Neural cell (in vitro differentiated cells): ENCODE measurements around the gene DCLK3. TPM values are rescaled to one million over a fixed set of nuclear protein-coding genes. Genes with fewer than 3 reads are reported as not detected.

Experiments used
- H2AFZ ChIP-seq: fragments of 200-600, 300-800 bp; sonication (generic), shearing (Covaris generic); 2 replicates; pipeline ENCODE4 v1.6.0; 2014; ENCODE audit warnings: low read depth, mild to moderate bottlenecking, antibody characterized with exemption, low read length, moderate library complexity
- H3F3A ChIP-seq: fragments of 200-600 bp; shearing (Covaris generic); 2 replicates; pipeline ENCODE4 v1.6.1; 2016; ENCODE audit warnings: mild to moderate bottlenecking, moderate library complexity, mixed read lengths, antibody characterized with exemption, low read length; ENCODE audit not compliant: insufficient read depth, poor library complexity, severe bottlenecking
- H3K27ac ChIP-seq: fragments of 200-600, 300-800 bp; sonication (generic), shearing (Covaris generic); 2 replicates; pipeline ENCODE4 v1.5.1; 2014; ENCODE audit warnings: mild to moderate bottlenecking, low read length, moderate library complexity
- H3K27me3 ChIP-seq: fragments of 300-800, 200-600 bp; sonication (generic), shearing (Covaris generic); 2 replicates; pipeline ENCODE4 v1.6.0; 2014; ENCODE audit warnings: mild to moderate bottlenecking, low read depth, low read length, moderate library complexity; ENCODE audit not compliant: insufficient read depth
- H3K36me3 ChIP-seq: fragments of 300-800, 200-600 bp; sonication (generic), shearing (Covaris generic); 2 replicates; pipeline ENCODE4 v1.5.1; 2014; ENCODE audit warnings: mild to moderate bottlenecking, antibody characterized with exemption, low read length, moderate library complexity; ENCODE audit not compliant: insufficient read depth
- H3K4me2 ChIP-seq: fragments of 300-800, 200-600 bp; sonication (generic), shearing (Covaris generic); 2 replicates; pipeline ENCODE4 v1.6.0; 2014; ENCODE audit warnings: mild to moderate bottlenecking, low read length
- H3K4me3 ChIP-seq: fragments of 300-800, 200-600 bp; sonication (generic), shearing (Covaris generic); 2 replicates; pipeline ENCODE4 v1.5.1; 2014; ENCODE audit warnings: mild to moderate bottlenecking, low read length, moderate library complexity
- H3K79me2 ChIP-seq: fragments of 200-600 bp; shearing (Covaris generic); replicated peaks from 2 replicates; pipeline ENCODE4 v1.6.0; 2014; ENCODE audit warnings: mild to moderate bottlenecking, low read length, moderate library complexity; ENCODE audit not compliant: insufficient read depth
- H3K9ac ChIP-seq: fragments of 300-800, 200-600 bp; sonication (generic), shearing (Covaris generic); 2 replicates; pipeline ENCODE4 v1.6.1; 2016; ENCODE audit warnings: mild to moderate bottlenecking, low read length, mixed read lengths
- H3K9me2 ChIP-seq: fragments of 200-600 bp; shearing (Covaris generic); 2 replicates; pipeline ENCODE4 v1.6.1; 2016; ENCODE audit warnings: mild to moderate bottlenecking, low read length, mixed read lengths; ENCODE audit not compliant: insufficient read depth
- H3K9me3 ChIP-seq: fragments of 200-600, 300-800 bp; sonication (generic), shearing (Covaris generic); 2 replicates; pipeline ENCODE4 v1.6.1; 2016; ENCODE audit warnings: mild to moderate bottlenecking, mixed run types, low read length, moderate library complexity, mixed read lengths
- H4K20me1 ChIP-seq: fragments of 200-600 bp; shearing (Covaris generic); 2 replicates; pipeline ENCODE4 v1.6.1; 2016; ENCODE audit warnings: mild to moderate bottlenecking, mixed run types; ENCODE audit not compliant: insufficient read depth
- EP300 ChIP-seq: fragments of 450-650 bp; conservative IDR thresholded peaks from 2 replicates; pipeline ENCODE4 v1.6.1; 2014; ENCODE audit warnings: antibody characterized with exemption, mild to moderate bottlenecking, moderate library complexity; ENCODE audit not compliant: poor library complexity, severe bottlenecking
- EZH2 ChIP-seq: fragments of 200-600, 300-800 bp; shearing (Covaris generic), sonication (generic); IDR thresholded peaks from 2 replicates; pipeline ENCODE4 v1.6.1; 2014; ENCODE audit warnings: antibody characterized with exemption, low read length, borderline replicate concordance, mild to moderate bottlenecking; ENCODE audit not compliant: insufficient read depth, poor library complexity, severe bottlenecking
- MXI1 ChIP-seq: fragments of 450-650 bp; conservative IDR thresholded peaks from 2 replicates; pipeline ENCODE4 v1.6.1; 2014; ENCODE audit warnings: antibody characterized with exemption, mild to moderate bottlenecking; ENCODE audit not compliant: poor library complexity, severe bottlenecking
- POLR2AphosphoS5 ChIP-seq: IDR thresholded peaks from 2 replicates; pipeline ENCODE4 v1.6.1; 2012
- RAD21 ChIP-seq: fragments of 450-650 bp; conservative IDR thresholded peaks from 2 replicates; pipeline ENCODE4 v1.6.1; 2014; ENCODE audit warnings: antibody characterized with exemption, mild to moderate bottlenecking, moderate library complexity
- SMC3 ChIP-seq: fragments of 450-650 bp; conservative IDR thresholded peaks from 2 replicates; pipeline ENCODE4 v1.6.1; 2014; ENCODE audit warnings: antibody characterized with exemption, mild to moderate bottlenecking, moderate library complexity; ENCODE audit not compliant: poor library complexity
- TAF1 ChIP-seq: IDR thresholded peaks from 2 replicates; pipeline ENCODE4 v1.6.1; 2012; ENCODE audit warnings: low read depth
- polyA plus RNA-seq: library from polyadenylated mRNA; depleted of rRNA; stranded (reverse); fragments of >200 nt; gene quantifications from 2 replicates; pipeline ENCODE4 v1.2.3, GENCODE V29; 2014
- TF ChIP-seq, protein P1 (sequence below): IDR thresholded peaks from 2 replicates; pipeline ENCODE4 v1.6.1; 2012; ENCODE audit warnings: borderline replicate concordance
- TF ChIP-seq, protein P2 (sequence below): fragments of 450-650 bp; IDR thresholded peaks from 2 replicates; pipeline ENCODE4 v1.5.1; 2014; ENCODE audit warnings: antibody characterized with exemption, mild to moderate bottlenecking, moderate library complexity; ENCODE audit not compliant: poor library complexity, severe bottlenecking

DCLK3 gene
- polyA plus RNA-seq, 1 donor from 2014 or later = 1.5 TPM

GRCh38 chr3:36786921-36787890 lies 22.9 kb upstream of the DCLK3 start (continued):
- TF ChIP-seq, protein P1, sequence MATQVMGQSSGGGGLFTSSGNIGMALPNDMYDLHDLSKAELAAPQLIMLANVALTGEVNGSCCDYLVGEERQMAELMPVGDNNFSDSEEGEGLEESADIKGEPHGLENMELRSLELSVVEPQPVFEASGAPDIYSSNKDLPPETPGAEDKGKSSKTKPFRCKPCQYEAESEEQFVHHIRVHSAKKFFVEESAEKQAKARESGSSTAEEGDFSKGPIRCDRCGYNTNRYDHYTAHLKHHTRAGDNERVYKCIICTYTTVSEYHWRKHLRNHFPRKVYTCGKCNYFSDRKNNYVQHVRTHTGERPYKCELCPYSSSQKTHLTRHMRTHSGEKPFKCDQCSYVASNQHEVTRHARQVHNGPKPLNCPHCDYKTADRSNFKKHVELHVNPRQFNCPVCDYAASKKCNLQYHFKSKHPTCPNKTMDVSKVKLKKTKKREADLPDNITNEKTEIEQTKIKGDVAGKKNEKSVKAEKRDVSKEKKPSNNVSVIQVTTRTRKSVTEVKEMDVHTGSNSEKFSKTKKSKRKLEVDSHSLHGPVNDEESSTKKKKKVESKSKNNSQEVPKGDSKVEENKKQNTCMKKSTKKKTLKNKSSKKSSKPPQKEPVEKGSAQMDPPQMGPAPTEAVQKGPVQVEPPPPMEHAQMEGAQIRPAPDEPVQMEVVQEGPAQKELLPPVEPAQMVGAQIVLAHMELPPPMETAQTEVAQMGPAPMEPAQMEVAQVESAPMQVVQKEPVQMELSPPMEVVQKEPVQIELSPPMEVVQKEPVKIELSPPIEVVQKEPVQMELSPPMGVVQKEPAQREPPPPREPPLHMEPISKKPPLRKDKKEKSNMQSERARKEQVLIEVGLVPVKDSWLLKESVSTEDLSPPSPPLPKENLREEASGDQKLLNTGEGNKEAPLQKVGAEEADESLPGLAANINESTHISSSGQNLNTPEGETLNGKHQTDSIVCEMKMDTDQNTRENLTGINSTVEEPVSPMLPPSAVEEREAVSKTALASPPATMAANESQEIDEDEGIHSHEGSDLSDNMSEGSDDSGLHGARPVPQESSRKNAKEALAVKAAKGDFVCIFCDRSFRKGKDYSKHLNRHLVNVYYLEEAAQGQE = no peak

DNA sequence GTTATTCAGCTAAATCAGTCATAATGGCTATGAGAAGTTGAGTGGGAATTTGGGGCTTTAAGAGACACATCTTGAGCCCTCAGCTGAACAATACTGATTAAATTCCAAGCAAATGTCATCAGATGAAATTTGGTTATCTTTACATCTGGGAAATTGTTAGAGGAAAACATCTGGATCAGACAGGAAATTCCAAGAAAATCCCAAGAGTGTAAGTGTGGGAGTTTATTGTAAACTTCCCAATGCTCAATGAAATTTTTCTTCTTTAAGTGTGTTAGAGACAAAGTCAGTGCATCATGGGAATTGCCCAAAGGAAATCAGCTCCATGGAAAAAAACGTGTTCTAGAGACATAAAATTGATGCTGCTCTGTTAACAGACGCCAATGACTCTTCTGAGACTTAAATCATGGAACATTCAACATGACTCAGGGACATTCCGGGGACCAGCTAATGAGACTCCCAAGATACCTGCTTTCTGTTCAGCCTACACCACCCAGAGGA lies 19.8 kb upstream of the DCLK3 start:
- Histone ChIP-seq H3K36me3 (no peaks in the 10 kb centered on the region), H3K9me3 (no peaks in the 10 kb centered on the region), H3K79me2 (no peaks in the 10 kb centered on the region), H3K27ac (no peak overlapping the region), H3K9me2 (no peaks in the 10 kb centered on the region), H3K9ac (no peak overlapping the region), H3K4me3 (no peak overlapping the region), H2AFZ (no peak overlapping the region), H4K20me1 (no peaks in the 10 kb centered on the region), H3F3A (no peaks in the 10 kb centered on the region), H3K4me2 (no peak overlapping the region), H3K27me3 (no peaks in the 10 kb centered on the region)
- no peak for TF ChIP-seq SMC3
- TF ChIP-seq TAF1 = no peak
- TF ChIP-seq MXI1 = no peak
- no peak for TF ChIP-seq EZH2
- no peak for TF ChIP-seq EP300
- TF ChIP-seq, protein P2, sequence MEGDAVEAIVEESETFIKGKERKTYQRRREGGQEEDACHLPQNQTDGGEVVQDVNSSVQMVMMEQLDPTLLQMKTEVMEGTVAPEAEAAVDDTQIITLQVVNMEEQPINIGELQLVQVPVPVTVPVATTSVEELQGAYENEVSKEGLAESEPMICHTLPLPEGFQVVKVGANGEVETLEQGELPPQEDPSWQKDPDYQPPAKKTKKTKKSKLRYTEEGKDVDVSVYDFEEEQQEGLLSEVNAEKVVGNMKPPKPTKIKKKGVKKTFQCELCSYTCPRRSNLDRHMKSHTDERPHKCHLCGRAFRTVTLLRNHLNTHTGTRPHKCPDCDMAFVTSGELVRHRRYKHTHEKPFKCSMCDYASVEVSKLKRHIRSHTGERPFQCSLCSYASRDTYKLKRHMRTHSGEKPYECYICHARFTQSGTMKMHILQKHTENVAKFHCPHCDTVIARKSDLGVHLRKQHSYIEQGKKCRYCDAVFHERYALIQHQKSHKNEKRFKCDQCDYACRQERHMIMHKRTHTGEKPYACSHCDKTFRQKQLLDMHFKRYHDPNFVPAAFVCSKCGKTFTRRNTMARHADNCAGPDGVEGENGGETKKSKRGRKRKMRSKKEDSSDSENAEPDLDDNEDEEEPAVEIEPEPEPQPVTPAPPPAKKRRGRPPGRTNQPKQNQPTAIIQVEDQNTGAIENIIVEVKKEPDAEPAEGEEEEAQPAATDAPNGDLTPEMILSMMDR = no peak
- no peak for TF ChIP-seq POLR2AphosphoS5
- no peak for TF ChIP-seq RAD21
- TF ChIP-seq, protein P1 = no peak
